Right kidney (tissue), 1 donor: ENCODE measurements around the gene HMX1.

Experiments used
- DNase-seq: peaks from one replicate; pipeline ENCODE4 v3.0.0-alpha.2; 2016

The HMX1 gene

GRCh38 chr4:8892556-8893226, 21.1 kb upstream of the HMX1 start:
- DNase-seq, result no peak

- DNase-seq, result no peak
These were observed 20.3 kb upstream of the HMX1 start for GRCh38 chr4:8891646-8892555.

GRCh38 chr4:8891255-8891645, 19.6 kb upstream of the HMX1 start:
- DNase-seq, result no peak

- no peak for DNase-seq
These were observed 17.2 kb upstream of the HMX1 start for GRCh38 chr4:8888856-8889255.

GRCh38 chr4:8886612-8887406, 15.2 kb upstream of the HMX1 start:
- DNase-seq, result no peak

GRCh38 chr4:8882239-8882638, 10.6 kb upstream of the HMX1 start:
- no peak for DNase-seq

GRCh38 chr4:8880851-8881250, 9.2 kb upstream of the HMX1 start:
- DNase-seq, result no peak

- DNase-seq, result no peak
These were observed 7.9 kb upstream of the HMX1 start for GRCh38 chr4:8879574-8879973.

GRCh38 chr4:8878421-8878820, 6.8 kb upstream of the HMX1 start:
- no peak for DNase-seq

GRCh38 chr4:8877780-8878040, 6.1 kb upstream of the HMX1 start:
- no peak for DNase-seq

GRCh38 chr4:8876982-8877779, 5.5 kb upstream of the HMX1 start:
- no peak for DNase-seq

- DNase-seq, result no peak
These were observed 3.4 kb upstream of the HMX1 start for GRCh38 chr4:8874896-8875680.

GRCh38 chr4:8874003-8874895, 2.6 kb upstream of the HMX1 start:
- DNase-seq, result no peak

- DNase-seq, result no peak
These were observed 1.0 kb upstream of the HMX1 start for GRCh38 chr4:8872402-8873291.

- DNase-seq, result no peak
These were observed 807 bp downstream of the HMX1 start for GRCh38 chr4:8870647-8871416.

- no peak for DNase-seq
These were observed 1.6 kb downstream of the HMX1 start for GRCh38 chr4:8869898-8870646.

GRCh38 chr4:8869002-8869897, 2.4 kb downstream of the HMX1 start:
- no peak for DNase-seq
